ENCODE data around the gene CDC42BPG. TPM values are rescaled to one million over a fixed set of nuclear protein-coding genes. Genes with fewer than 3 reads are reported as not detected.
"Not testable (repeated sequence)": the region's sequence is repeated elsewhere in the genome, so short reads cannot be mapped to it uniquely, and the experiment has no call there.

Gene CDC42BPG
- total RNA-seq, 1 donor from 2014 or later: 13.0 TPM

GRCh38 chr11:64848214-64848825, 3.9 kb upstream of the CDC42BPG start:
- H3K27ac ChIP-seq: no peak overlapping the region
- peaks cover 50% of the 10 kb centered on the region for H3K4me1 ChIP-seq
- intact Hi-C loops (cut with DNase I): no loop called here
- no peak for DNase-seq (ENCODE audit: extremely low spot score in 2 of 2)
- no peaks in the 10 kb centered on the region for H3K27me3 ChIP-seq
- no peak overlapping the region for H3K4me3 ChIP-seq
- no peaks in the 10 kb centered on the region for H3K9me3 ChIP-seq
- TF ChIP-seq POLR2AphosphoS5 (IDR thresholded peaks at IDR 0.05; ENCODE audit: insufficient read depth in 1 of 2, low read depth in 1 of 2) (no peak), CTCF (IDR thresholded peaks at IDR 0.05) (no peak), POLR2A (IDR thresholded peaks at IDR 0.05) (no peak)
- no peaks in the 10 kb centered on the region for H3K36me3 ChIP-seq

- no peak overlapping the region for H3K4me3 ChIP-seq
- intact Hi-C loops (cut with DNase I): no loop called here
- H3K9me3 ChIP-seq: no peaks in the 10 kb centered on the region
- no peaks in the 10 kb centered on the region for H3K27me3 ChIP-seq
- peak overlapping the region; percentile 3 for H3K27ac ChIP-seq
- no peaks in the 10 kb centered on the region for H3K36me3 ChIP-seq
- peaks cover 46% of the 10 kb centered on the region for H3K4me1 ChIP-seq
- no peak for DNase-seq (ENCODE audit: extremely low spot score in 2 of 2)
- TF ChIP-seq CTCF (IDR thresholded peaks at IDR 0.05) (peak; percentile 92 to 99 (median 98)), POLR2AphosphoS5 (IDR thresholded peaks at IDR 0.05; ENCODE audit: insufficient read depth in 1 of 2, low read depth in 1 of 2) (peak in 1 of 2 donors; percentile 23), POLR2A (IDR thresholded peaks at IDR 0.05) (peak in 1 of 2 donors; percentile 3)
These were observed 2.7 kb upstream of the CDC42BPG start for GRCh38 chr11:64846998-64847666.

- not testable (repeated sequence) for H3K27ac ChIP-seq; H3K4me3 ChIP-seq; DNase-seq (ENCODE audit: extremely low spot score in 2 of 2); H3K9me3 ChIP-seq; H3K36me3 ChIP-seq; H3K27me3 ChIP-seq
- intact Hi-C loops (cut with DNase I): loop anchor here (2.0 kb wide), 1 partner anchor 43 kb away; no protein-coding TSS in a partner anchor
- H3K4me1 ChIP-seq: peaks cover 43% of the 10 kb centered on the region
These were observed 1.3 kb upstream of the CDC42BPG start for GRCh38 chr11:64845776-64846129.

GRCh38 chr11:64845129-64845775, 799 bp upstream of the CDC42BPG start:
- no peaks in the 10 kb centered on the region for H3K9me3 ChIP-seq
- peaks cover 40% of the 10 kb centered on the region for H3K4me1 ChIP-seq
- no peak for DNase-seq (ENCODE audit: extremely low spot score in 2 of 2)
- peaks cover 0 to 3% of the 10 kb centered on the region in 2 donors for H3K36me3 ChIP-seq
- intact Hi-C loops (cut with DNase I): loop anchor here (2.0 kb wide), 1 partner anchor 44 kb away; no protein-coding TSS in a partner anchor
- TF ChIP-seq POLR2AphosphoS5 (IDR thresholded peaks at IDR 0.05; ENCODE audit: insufficient read depth in 1 of 2, low read depth in 1 of 2) (no peak), POLR2A (IDR thresholded peaks at IDR 0.05) (no peak), CTCF (IDR thresholded peaks at IDR 0.05) (no peak)
- H3K4me3 ChIP-seq: peak overlapping the region; percentile 50 to 56
- peak overlapping the region; percentile 78 for H3K27ac ChIP-seq
- H3K27me3 ChIP-seq: no peaks in the 10 kb centered on the region

- peaks cover 25% of the 10 kb centered on the region for H3K4me1 ChIP-seq
- peak overlapping the region; percentile 50 to 56 for H3K4me3 ChIP-seq
- DNase-seq (ENCODE audit: extremely low spot score in 2 of 2): no peak
- H3K27ac ChIP-seq: peak overlapping the region; percentile 78
- peaks cover 0 to 7% of the 10 kb centered on the region in 2 donors for H3K36me3 ChIP-seq
- intact Hi-C loops (cut with DNase I): loop anchor here (2.0 kb wide), 1 partner anchor 45 kb away; no protein-coding TSS in a partner anchor
- H3K9me3 ChIP-seq: no peaks in the 10 kb centered on the region
- no peaks in the 10 kb centered on the region for H3K27me3 ChIP-seq
- TF ChIP-seq POLR2AphosphoS5 (IDR thresholded peaks at IDR 0.05; ENCODE audit: insufficient read depth in 1 of 2, low read depth in 1 of 2) (no peak), POLR2A (IDR thresholded peaks at IDR 0.05) (no peak), CTCF (IDR thresholded peaks at IDR 0.05) (no peak)
These were observed 645 bp downstream of the CDC42BPG start for GRCh38 chr11:64843686-64844329.
